ENCODE results near the gene TSHZ2.

Gene TSHZ2

GRCh38 chr20:53141201-53142050 lies 169.3 kb downstream of the TSHZ2 start:
- DNase-seq, result no peak

DNA sequence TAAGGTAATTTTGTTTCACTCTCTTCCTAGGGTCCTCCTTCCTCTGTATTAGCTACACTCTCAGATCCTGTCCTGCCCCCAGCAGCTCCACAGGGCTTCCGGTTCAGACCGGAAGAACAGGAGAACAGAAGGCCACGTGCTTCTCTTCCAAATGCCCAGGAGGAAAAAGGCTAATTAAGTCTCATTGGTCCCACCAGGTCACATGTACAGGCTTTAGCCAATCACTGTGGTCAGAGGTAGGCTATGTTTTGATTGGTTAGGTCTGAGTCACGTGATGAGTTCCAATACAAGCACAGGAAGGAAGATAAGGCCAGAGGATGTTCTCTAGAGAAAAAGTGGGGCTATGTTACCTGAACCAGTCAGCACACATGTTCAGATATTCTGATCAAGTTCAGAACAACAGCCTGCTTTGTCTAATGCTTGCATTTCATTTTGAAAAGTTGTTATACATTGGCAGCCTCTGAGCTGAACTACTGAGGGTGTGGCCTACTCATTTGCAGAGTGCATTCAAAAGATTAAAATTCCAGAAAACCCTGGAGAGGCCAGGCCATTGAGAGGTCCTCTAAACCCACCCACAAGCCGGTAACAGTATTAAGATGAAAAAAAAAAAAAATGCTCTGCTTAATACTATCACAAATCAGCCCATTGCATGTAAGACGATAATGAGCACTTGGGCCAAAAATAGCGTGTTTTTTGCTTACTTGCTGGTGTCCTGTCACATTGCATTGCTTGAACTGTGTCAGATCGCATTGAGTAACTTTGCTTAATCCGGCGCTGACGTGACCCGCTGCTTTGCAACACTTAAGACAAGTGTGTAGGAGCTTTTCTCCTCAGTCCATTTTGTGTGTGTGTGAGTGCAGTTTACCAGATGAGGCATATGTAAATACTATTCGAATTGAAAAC lies 170.3 kb downstream of the TSHZ2 start:
- no peak for DNase-seq

- DNase-seq, result no peak
These were observed 174.2 kb downstream of the TSHZ2 start for GRCh38 chr20:53146201-53146891.

- no peak for DNase-seq
These were observed 176.6 kb downstream of the TSHZ2 start for GRCh38 chr20:53148771-53149147.

GRCh38 chr20:53149148-53149889 lies 177.2 kb downstream of the TSHZ2 start:
- DNase-seq, result no peak

GRCh38 chr20:53149890-53150205 lies 177.7 kb downstream of the TSHZ2 start:
- DNase-seq, result no peak

DNA sequence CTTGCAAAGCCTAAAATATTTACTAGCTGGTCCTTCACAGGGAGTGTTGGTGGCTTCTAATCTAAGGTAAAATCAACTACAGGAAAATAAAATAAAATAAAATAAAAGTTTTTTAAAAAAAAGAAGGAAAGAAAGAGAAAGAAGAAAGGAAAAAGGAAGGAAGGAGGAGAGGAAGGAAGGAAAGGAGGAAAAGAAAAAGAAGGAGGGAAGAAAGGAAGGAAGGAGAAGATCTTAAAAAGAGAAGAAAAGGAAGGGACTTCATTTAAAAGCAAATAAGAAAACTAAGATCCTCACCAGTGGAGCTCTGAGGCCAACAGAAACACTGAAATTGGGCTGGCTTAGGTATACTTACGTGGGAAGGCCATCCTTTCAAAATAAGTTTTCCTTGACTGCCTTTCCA lies 178.4 kb downstream of the TSHZ2 start:
- no peak for DNase-seq

DNA sequence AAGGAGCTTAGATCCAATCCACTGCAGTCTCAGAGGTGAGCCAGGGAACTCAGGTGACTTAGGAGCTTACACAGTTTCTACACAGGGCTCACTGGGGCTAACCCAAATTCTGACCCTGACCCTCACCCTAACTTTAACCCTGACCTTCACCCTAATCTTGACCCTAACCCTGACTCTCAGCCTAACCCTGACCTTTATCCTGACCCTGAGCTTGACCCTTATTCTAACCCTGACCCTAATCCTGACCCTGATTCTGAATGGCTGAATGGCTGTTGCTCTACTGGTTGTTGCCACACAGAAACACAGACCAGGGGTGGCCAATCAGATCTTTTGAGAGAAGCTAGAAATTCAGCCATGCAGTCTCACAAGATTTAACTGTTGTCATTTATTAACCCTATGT lies 180.1 kb downstream of the TSHZ2 start:
- no peak for DNase-seq

- DNase-seq, result no peak
These were observed 182.4 kb downstream of the TSHZ2 start for GRCh38 chr20:53154540-53154939.

DNA sequence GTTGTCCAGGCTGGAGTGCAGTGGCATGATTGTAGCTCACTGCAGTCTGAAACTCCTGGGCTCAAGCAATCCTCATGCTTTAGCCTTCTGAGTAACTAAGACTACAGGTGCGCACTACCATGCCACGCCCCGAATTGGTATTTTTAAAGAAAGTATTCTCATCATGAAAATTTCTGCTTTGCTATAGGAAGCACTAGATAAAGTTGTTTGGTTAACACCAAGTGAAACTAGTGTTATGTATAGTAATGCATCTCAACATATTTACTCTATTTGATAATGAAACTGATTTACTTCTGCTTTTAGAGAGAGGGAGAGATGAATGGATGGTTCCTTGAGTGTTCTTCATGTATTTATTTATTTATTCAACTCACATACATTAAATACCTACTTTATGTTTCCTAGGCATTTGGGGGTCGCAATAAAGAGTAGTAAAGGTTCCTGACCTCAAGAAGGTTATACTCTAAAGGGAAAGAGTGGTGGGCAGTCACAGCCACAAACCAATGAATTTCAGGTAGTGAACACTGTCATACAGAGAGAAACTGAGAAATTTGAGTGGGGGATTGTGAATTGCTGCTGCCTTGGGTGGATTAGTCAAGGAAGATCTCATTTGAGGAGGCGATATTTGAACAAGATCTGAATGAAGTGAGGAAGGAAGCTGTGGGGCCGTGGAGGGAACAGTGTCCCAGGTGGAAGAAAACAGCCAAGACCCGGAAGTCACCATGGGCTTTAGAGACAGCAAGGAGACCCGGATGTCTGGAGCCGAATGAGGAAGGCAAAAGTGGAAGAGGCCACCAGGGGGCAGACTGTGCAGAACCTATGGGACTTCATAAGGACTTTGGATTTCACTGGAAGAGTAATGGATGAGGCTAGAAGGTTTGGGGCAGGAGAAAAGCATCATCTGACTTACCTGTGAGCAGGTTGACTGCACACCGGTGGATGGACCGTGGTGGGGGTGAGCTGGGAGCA lies 185.6 kb downstream of the TSHZ2 start:
- DNase-seq, result no peak

GRCh38 chr20:53159160-53159559 lies 187.0 kb downstream of the TSHZ2 start:
- DNase-seq, result no peak

DNA sequence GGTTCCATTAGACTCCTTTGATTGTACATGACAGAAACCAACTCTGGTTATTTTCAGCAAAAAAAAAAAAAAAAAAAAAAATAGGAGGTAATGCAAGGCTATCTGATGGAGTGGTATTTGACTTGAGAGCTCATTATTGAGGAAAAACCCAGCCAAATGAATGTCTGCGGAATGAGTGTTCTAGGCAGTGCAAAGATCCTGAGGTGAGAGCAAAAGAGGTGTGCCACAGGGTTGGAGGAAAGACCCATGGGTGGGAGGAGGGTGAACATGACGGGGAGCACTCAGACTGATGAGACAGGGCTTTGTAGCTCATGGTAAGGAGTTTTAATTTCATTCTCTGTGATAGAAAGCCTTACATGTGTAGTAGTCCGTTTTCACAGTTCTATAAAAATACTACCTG lies 188.9 kb downstream of the TSHZ2 start:
- DNase-seq, result no peak

GRCh38 chr20:53161473-53161872 lies 189.3 kb downstream of the TSHZ2 start:
- no peak for DNase-seq

- no peak for DNase-seq
These were observed 190.2 kb downstream of the TSHZ2 start for GRCh38 chr20:53162251-53162835.

- no peak for DNase-seq
These were observed 191.3 kb downstream of the TSHZ2 start for GRCh38 chr20:53163486-53163885.

DNA sequence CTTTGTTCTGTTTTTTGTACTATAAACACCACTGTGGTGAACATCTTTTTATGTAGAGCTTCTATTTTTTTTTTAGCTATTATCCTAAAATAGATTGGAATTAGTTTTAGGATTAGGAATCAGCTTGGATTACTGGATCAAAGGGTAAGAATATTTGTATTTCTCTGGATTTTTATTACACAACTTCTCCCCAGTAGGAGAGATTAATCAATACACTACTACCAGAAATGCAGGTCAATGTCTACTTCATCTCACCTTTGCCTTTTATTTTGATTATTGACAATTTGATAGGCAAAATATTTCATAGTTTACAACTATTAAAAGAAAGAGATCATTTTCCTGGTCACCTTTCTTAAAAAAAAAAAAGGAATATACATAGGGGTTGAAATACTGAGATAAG lies 191.9 kb downstream of the TSHZ2 start:
- DNase-seq, result no peak

GRCh38 chr20:53165452-53165851 lies 193.3 kb downstream of the TSHZ2 start:
- no peak for DNase-seq

DNA sequence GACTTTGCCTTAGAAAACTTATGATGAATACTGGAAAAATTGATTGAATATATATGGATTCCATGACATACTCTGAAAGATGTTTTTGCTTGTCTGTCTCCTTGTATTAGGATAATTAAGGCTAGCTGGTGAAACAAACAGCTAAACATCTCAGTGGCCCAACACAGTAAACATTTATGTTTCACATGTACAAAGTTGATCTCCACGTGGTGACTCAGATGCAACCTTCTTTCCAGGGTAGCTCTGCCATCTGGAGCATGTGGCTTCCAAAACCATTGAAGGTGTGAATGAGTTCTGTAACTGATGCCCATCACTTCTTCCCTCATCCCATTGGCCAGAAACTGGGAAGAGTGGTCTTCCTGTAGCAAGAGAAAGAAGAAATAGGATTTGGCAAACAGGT lies 196.3 kb downstream of the TSHZ2 start:
- no peak for DNase-seq

DNA sequence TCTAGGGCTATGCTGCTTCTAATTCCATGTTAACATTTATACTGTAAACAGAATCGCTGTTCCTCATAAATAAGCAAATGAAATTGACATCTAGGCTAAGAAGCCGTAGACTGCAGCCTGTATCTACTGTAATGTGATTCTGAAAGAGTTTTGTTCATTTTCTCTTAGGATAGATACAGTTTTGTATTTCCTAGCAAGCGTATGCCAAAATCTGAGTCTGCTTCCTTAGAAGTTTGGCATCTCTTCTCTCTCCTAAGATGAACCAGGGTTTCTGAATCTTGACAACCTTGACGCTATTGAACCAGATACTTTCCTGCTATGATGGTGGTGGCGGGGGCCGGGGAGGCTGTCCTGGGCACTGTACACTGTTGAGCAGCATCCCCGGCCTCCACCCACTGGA lies 198.0 kb downstream of the TSHZ2 start:
- DNase-seq, result no peak

DNA sequence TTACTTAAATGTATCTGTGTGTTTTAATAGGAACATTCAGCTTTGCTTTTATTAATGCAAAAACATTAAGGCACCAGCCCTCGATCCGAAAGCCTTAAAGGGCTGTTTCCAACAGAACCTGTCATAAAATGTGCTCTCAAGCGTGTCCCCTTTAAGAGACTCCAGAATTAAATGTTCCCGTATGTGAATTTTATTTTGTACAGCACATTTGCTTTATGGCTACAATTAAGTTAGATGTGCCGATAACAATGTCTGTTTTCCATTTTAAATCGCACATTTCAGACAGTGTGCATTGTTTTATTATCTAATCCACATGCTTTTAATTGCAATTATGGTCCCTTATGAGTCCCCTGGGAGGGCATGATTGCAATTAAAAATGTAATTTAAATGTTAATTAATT lies 198.9 kb downstream of the TSHZ2 start:
- DNase-seq, result no peak

GRCh38 chr20:53174454-53174853 lies 202.3 kb downstream of the TSHZ2 start:
- no peak for DNase-seq

All from NCI-H2081 treated with DMSO at 0.1 percent for 48 hours (cell line).